ENCODE results near the gene SLC6A8.

GRCh38 chrX:153726286-153727122, 38.8 kb downstream of the SLC6A8 start:
- TF ChIP-seq CTCF (IDR thresholded peaks at IDR 0.05): no peak
- TF ChIP-seq EZH2phosphoT487 (IDR thresholded peaks at IDR 0.05): no peak

All from neural progenitor cell (in vitro differentiated cells).